MM.1S (cell line): ENCODE data around the gene COL6A1.
"Not testable (repeated sequence)": the region's sequence is repeated elsewhere in the genome, so short reads cannot be mapped to it uniquely, and the experiment has no call there.

ENCODE experiments used
- DNase-seq: peaks from one replicate; pipeline ENCODE4 v3.0.0-alpha.2; 2015
- H2AFZ ChIP-seq: fragments of 300-600 bp; sonication (generic); 2 replicates; pipeline ENCODE4 v1.6.0; 2016; ENCODE audit warnings: antibody characterized with exemption, low read length
- H3F3A ChIP-seq: fragments of 300-600 bp; sonication (generic); 2 replicates; pipeline ENCODE4 v1.6.1; 2016; ENCODE audit warnings: mild to moderate bottlenecking, antibody characterized with exemption, low read length, moderate library complexity, mixed read lengths; ENCODE audit not compliant: insufficient read depth
- H3K27ac ChIP-seq: fragments of 300-600 bp; sonication (generic); 2 replicates; pipeline ENCODE4 v1.5.1; 2016; ENCODE audit warnings: mild to moderate bottlenecking, low read length
- H3K27me3 ChIP-seq: fragments of 300-600 bp; sonication (generic); replicated peaks from 2 replicates; pipeline ENCODE4 v1.6.0; 2016; ENCODE audit warnings: low read length; ENCODE audit not compliant: insufficient read depth
- H3K36me3 ChIP-seq: fragments of 300-600 bp; sonication (generic); replicated peaks from 2 replicates; pipeline ENCODE4 v1.6.1; 2016; ENCODE audit warnings: mild to moderate bottlenecking, low read length, mixed read lengths; ENCODE audit not compliant: insufficient read depth
- H3K4me1 ChIP-seq: fragments of 300-600 bp; sonication (generic); 2 replicates; pipeline ENCODE4 v1.6.1; 2016; ENCODE audit warnings: low read length, mixed read lengths
- H3K4me2 ChIP-seq: fragments of 300-600 bp; sonication (generic); 2 replicates; pipeline ENCODE4 v1.6.0; 2016; ENCODE audit warnings: low read depth, low read length
- H3K4me3 ChIP-seq: fragments of 300-600 bp; sonication (generic); 2 replicates; pipeline ENCODE4 v1.5.1; 2016; ENCODE audit warnings: low read length, mixed read lengths
- H3K79me2 ChIP-seq: fragments of 300-600 bp; sonication (generic); 2 replicates; pipeline ENCODE4 v1.6.1; 2016; ENCODE audit warnings: mixed run types, low read length, mixed read lengths
- H3K9ac ChIP-seq: fragments of 300-600 bp; sonication (generic); 2 replicates; pipeline ENCODE4 v1.6.1; 2016; ENCODE audit warnings: low read length, mixed read lengths
- H3K9me2 ChIP-seq: fragments of 300-600 bp; sonication (generic); replicated peaks from 2 replicates; pipeline ENCODE4 v1.6.1; 2016; ENCODE audit warnings: mild to moderate bottlenecking, low read length, mixed read lengths; ENCODE audit not compliant: insufficient read depth
- H3K9me3 ChIP-seq: fragments of 300-600 bp; sonication (generic); replicated peaks from 2 replicates; pipeline ENCODE4 v1.6.1; 2016; ENCODE audit warnings: mild to moderate bottlenecking, low read length, mixed read lengths; ENCODE audit not compliant: insufficient read depth
- H4K20me1 ChIP-seq: fragments of 300-600 bp; sonication (generic); 2 replicates; pipeline ENCODE4 v1.6.1; 2016; ENCODE audit warnings: mild to moderate bottlenecking, low read length, moderate library complexity, mixed read lengths; ENCODE audit not compliant: insufficient read depth
- CTCF ChIP-seq: fragments of 300-600 bp; sonication (generic); IDR thresholded peaks from 2 replicates; pipeline ENCODE4 v1.5.1; 2016; ENCODE audit warnings: antibody characterized with exemption, low read length, mixed read lengths
- EZH2 ChIP-seq: fragments of 300-600 bp; sonication (generic); optimal IDR thresholded peaks from 2 replicates; pipeline ENCODE3; 2017; ENCODE audit warnings: low read depth, mild to moderate bottlenecking, antibody characterized with exemption, low read length, mixed read lengths
- EZH2phosphoT487 ChIP-seq: fragments of 300-600 bp; sonication (generic); IDR thresholded peaks from 2 replicates; pipeline ENCODE4 v1.6.1; 2018; ENCODE audit warnings: antibody characterized with exemption, low read length

Gene COL6A1

GRCh38 chr21:46005081-46005480 is 23.5 kb downstream of the COL6A1 start:
- H3K9ac ChIP-seq = no peak overlapping the region
- peaks cover 77% of the 10 kb centered on the region for H3K27me3 ChIP-seq
- H3K4me2 ChIP-seq = no peak overlapping the region
- H3K4me3 ChIP-seq = no peak overlapping the region
- no peak for TF ChIP-seq CTCF
- TF ChIP-seq EZH2phosphoT487 = no peak
- no peak for TF ChIP-seq EZH2
- no peaks in the 10 kb centered on the region for H3F3A ChIP-seq
- H3K9me3 ChIP-seq = no peaks in the 10 kb centered on the region
- no peaks in the 10 kb centered on the region for H3K4me1 ChIP-seq
- no peaks in the 10 kb centered on the region for H3K36me3 ChIP-seq
- H4K20me1 ChIP-seq = no peaks in the 10 kb centered on the region
- no peak for DNase-seq
- H3K9me2 ChIP-seq = no peaks in the 10 kb centered on the region
- H3K27ac ChIP-seq = no peak overlapping the region
- H3K79me2 ChIP-seq = no peaks in the 10 kb centered on the region
- H2AFZ ChIP-seq = no peak overlapping the region

- Histone ChIP-seq H3K4me3 (no peak overlapping the region), H3K9me3 (no peaks in the 10 kb centered on the region), H3K9ac (no peak overlapping the region), H3K27me3 (peaks cover 78% of the 10 kb centered on the region), H3K4me2 (no peak overlapping the region), H3K36me3 (no peaks in the 10 kb centered on the region), H3F3A (no peaks in the 10 kb centered on the region), H3K9me2 (no peaks in the 10 kb centered on the region), H3K79me2 (no peaks in the 10 kb centered on the region), H3K4me1 (no peaks in the 10 kb centered on the region), H3K27ac (no peak overlapping the region), H2AFZ (no peak overlapping the region), H4K20me1 (no peaks in the 10 kb centered on the region)
- DNase-seq = no peak
- TF ChIP-seq EZH2 (no peak), CTCF (no peak), EZH2phosphoT487 (no peak)
Measured at GRCh38 chr21:46005481-46005881, 23.9 kb downstream of the COL6A1 start.

GRCh38 chr21:46005894-46006546 is 24.4 kb downstream of the COL6A1 start:
- H3K4me2 ChIP-seq, H3K79me2 ChIP-seq, H3K9me3 ChIP-seq, H3K9me2 ChIP-seq, DNase-seq, H3F3A ChIP-seq, H3K27ac ChIP-seq, H3K9ac ChIP-seq, H3K4me3 ChIP-seq, H4K20me1 ChIP-seq, H3K36me3 ChIP-seq, H2AFZ ChIP-seq, H3K4me1 ChIP-seq: not testable (repeated sequence)
- H3K27me3 ChIP-seq = peaks cover 75% of the 10 kb centered on the region
